ENCODE data around the gene SVOPL.

Gene SVOPL

GRCh38 chr7:138606236-138606635, 94.9 kb downstream of the SVOPL start:
- no peak for DNase-seq (ENCODE audit: low spot score)

GRCh38 chr7:138603549-138604318, 97.4 kb downstream of the SVOPL start:
- DNase-seq (ENCODE audit: low spot score) = no peak

- DNase-seq (ENCODE audit: low spot score) = no peak
Observed at GRCh38 chr7:138602451-138602850, 98.7 kb downstream of the SVOPL start.

DNA sequence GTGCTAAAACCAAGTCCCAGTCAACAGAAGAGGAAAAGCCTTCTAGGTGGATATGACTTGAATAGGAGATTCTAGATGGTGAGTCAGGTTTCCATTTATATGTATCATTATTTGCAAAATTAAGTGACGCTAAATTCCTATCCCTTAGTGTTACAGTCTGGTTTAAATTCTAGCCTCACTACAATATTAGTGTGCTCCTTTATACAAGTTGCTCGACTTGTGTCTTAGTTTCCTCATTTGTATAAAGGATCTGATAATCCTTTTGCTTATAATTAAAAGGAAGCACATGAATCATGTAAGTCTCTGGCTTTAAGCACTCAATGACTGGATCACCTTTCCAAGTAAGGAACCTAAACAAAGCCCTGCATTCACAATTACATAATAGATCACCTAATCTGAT, 105.7 kb downstream of the SVOPL start:
- DNase-seq (ENCODE audit: low spot score) = no peak

- no peak for DNase-seq (ENCODE audit: low spot score)
Observed at GRCh38 chr7:138590154-138590553, 111.0 kb downstream of the SVOPL start.

DNA sequence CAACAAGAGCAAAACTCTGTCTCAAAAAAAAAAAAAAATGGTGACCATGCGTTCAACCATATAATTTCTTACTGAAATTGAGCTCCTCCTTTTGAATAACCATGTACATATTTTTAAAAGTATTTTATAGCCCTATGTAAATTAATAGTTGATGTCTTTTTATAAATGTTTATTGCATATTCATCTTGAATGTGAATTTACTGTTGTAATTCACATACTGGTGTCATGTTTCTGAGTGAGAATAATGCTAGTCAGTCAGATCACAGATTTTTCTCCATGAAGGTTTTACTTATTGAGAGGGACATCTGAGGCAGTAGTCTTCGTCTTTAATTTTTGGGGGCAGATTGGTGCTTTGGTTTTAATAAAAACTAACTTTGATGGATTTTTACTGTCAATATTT, 112.2 kb downstream of the SVOPL start:
- DNase-seq (ENCODE audit: low spot score) = no peak

- DNase-seq (ENCODE audit: low spot score) = no peak
Observed at GRCh38 chr7:138587485-138587884, 113.7 kb downstream of the SVOPL start.

GRCh38 chr7:138585283-138585993, 115.7 kb downstream of the SVOPL start:
- no peak for DNase-seq (ENCODE audit: low spot score)

DNA sequence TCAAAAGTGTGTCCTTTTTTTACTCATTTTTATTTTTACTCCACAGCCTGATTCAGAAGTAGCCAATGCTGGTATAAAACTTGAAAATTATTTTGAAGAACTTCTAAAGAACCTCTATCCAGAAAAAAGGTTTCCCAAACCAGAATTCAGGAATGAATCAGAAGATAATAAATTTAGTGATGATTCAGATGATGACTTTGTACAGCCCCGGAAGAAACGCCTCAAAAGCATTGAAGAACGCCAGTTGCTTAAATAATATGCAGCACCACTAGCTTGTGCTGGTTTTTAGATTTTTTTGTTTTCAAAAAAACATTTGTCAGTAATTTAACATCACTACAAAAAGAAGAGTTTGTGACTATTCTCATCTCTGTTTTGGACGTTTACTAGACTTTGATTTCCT, 116.5 kb downstream of the SVOPL start:
- DNase-seq (ENCODE audit: low spot score) = no peak

DNA sequence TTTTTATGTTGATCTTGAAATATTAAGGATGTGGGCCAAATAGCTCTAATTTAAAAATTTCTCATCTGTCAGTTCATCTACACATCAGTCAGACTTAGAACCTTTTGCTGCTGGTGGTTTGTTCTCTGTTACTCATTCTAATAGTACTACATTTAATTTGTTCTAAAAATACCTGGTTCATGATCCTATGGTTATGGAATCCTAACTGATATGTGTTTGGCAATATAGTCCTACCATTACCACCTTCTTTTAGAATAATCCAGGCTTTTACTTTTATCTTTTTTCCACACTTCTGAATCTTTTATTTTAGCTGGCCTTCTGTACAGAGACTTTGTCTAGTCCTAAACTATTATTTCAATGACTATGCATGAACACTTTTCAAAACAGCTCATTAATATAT, 116.9 kb downstream of the SVOPL start:
- DNase-seq (ENCODE audit: low spot score) = no peak

DNA sequence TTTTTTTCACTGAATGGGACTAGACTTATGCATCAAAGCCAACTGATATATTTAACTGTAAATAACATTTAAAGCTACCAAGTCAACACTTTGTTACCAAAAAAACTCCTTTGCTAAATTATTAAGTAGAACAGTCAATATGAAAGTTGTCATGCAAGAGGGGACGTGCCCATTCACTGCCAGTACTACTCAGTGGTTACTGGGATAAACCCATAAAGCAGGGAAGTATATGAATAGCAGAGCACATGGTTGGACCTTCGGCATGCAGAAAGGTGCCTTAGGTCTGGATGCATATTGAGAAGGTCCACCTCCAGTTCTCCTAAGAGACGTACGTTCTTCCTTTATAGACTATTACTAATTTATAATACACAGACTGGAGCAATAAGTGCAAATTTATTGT, 120.1 kb downstream of the SVOPL start:
- no peak for DNase-seq (ENCODE audit: low spot score)

DNA sequence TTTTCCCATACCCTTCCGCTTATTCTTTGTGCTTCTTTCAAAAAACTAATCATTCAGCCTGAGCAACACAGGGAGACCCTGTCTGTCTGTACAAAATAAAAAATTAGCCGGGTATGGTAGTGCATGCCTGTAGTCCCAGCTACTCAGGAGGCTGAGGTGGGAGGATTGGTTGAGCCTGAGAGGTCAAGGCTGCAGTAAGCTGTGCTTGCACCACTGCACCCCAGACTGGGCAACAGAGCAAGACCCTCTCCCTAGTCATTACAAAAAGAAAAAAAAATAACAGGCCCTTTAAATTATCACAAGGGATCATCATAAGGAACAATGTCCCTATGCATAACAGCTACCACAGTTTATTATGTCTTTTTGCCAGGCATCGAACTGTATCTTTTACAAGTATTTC, 121.5 kb downstream of the SVOPL start:
- no peak for DNase-seq (ENCODE audit: low spot score)

DNA sequence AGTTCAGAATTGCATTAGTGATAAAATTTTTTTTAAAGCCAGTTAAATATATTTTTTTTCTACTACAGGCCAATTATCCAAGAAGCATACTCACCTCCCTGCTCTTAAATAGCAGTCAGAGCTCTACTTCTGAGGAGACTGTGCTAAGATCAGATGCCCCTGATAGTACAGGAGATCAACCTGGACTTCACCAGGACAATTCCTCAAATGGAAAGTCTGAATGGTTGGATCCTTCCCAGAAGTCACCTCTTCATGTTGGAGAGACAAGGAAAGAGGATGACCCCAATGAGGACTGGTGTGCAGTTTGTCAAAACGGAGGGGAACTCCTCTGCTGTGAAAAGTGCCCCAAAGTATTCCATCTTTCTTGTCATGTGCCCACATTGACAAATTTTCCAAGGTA, 122.0 kb downstream of the SVOPL start:
- DNase-seq (ENCODE audit: low spot score) = no peak

DNA sequence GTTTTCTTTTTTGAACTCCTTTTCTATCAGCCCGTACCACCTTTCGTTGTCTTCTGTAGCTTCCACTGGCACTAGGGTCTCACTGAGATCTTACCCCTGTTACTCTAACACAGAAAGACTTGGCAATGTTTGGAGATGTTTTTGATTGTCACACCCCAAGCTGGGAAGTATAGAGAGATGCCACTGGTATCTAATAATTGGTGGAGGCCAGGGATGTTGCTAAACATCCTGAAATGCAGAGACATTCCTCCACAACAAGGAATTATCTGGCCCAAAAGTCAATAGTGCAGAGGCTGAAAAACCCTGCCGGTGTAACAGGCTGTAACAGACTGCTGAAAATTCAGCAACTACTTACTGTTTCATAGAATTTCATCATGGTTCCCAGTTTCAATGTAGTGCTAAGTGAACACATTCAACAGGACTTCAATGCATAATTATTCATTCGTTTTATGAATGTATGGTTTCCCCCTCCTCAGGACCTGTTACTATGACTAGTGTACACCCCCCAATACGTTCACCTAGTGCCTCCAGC, 125.2 kb downstream of the SVOPL start:
- DNase-seq (ENCODE audit: low spot score) = no peak

DNA sequence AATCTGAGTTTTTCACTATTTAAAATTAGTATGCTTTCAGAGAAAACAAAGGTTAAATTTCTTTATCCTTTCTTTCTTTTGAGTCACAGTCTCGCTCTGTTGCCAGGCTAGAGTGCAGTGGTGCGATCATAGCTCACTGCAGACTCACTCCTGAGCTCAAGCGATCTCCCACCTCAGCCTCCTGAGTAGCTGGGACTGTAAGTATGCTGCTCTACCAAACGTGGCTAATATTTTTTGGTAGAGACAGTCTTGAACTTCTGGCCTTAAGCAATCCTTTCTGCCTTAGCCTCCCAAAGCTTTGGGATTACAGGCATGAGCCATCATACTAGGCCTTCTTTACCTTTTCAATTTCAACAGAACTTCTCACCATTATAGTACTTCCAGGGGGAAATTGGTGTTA, 127.4 kb downstream of the SVOPL start:
- no peak for DNase-seq (ENCODE audit: low spot score)

- no peak for DNase-seq (ENCODE audit: low spot score)
Observed at GRCh38 chr7:138570715-138571114, 130.4 kb downstream of the SVOPL start.

- DNase-seq (ENCODE audit: low spot score) = no peak
Observed at GRCh38 chr7:138569418-138569817, 131.7 kb downstream of the SVOPL start.

DNA sequence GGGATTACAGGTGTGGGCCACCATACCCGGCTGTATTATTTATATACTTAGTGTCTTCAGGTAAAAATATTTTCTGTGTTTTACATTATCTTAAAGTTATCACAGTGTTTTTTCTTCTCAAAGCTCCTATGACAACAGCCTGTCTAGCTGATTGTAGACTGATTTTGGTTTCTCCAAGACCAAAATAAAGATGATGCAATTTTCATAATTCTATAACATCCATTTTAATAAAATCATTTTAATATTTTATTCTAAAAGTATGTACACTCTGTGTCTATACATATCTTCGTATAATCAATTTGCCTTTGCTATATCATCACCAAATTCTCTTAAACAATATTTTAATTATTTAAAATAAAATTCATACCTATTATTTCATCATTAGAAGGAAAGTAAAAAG, 132.5 kb downstream of the SVOPL start:
- no peak for DNase-seq (ENCODE audit: low spot score)

- no peak for DNase-seq (ENCODE audit: low spot score)
Observed at GRCh38 chr7:138565451-138566114, 135.6 kb downstream of the SVOPL start.

DNA sequence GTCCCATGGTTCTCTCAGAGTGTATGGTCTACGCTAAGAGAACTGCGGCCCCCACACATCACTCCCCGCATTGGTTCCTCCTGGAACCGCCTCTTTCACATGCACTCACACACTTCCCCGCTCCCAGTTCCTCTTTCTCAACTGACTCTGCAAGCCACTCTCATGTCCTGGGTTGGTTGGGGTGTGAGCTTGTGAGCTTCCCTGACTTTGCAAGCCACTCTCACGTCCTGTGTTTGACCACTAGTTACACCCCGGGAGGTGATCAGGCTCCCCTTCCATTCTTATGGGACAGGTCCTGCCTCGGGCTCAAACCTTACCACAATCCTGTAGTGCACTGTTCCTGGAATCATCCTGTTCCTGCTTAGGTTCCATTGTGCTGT, 136.1 kb downstream of the SVOPL start:
- DNase-seq (ENCODE audit: low spot score) = no peak

DNA sequence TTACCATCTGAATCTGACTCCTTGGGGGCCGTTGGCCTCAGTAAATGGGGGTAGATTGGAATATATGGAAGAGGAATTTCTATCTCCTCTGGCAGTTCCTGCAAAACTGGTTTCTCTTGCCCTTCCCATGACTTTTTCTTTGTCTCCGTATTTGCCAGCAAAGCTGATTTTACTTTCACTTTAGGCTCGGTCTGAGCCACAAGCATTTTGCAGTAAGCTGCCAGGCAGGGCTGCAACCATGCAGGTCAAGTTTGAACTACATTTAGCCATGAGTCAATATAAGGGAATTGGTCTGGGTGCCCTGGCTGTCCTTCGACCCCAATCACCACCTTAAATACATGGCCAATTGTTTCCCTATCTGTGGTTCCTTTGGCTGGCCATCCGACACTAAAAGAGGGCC, 136.8 kb downstream of the SVOPL start:
- no peak for DNase-seq (ENCODE audit: low spot score)

- no peak for DNase-seq (ENCODE audit: low spot score)
Observed at GRCh38 chr7:138563808-138564207, 137.4 kb downstream of the SVOPL start.

DNA sequence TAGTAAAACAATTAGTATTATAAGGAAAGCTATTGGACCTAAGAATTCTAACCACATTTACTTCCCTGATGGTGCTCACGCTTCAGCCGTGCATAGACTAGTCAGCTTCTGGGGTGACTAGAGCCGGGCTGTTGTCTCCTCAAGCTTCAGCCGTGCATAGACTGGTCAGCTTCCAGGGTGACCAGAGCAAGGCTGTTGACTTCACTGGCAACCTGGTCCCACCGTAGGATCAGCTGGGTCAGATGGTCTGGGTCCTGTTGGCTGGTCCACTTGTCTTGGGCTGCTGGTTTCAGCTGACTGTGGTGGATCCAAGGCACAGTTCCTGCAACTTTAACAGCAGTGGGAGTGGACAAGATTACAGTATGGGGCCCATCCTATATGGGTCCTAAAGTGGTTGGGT, 141.7 kb downstream of the SVOPL start:
- no peak for DNase-seq (ENCODE audit: low spot score)

All from germinal center (tissue), 1 donor.